H1 (cell line): Measurements from ENCODE around the gene RASD1. TPM values are rescaled to one million over a fixed set of nuclear protein-coding genes. Genes with fewer than 3 reads are reported as not detected.

Experiments
- CTCF ChIA-PET: fragments of 300-600 bp; sonication (Branson Sonifier 250); formaldehyde crosslinking; loops from one replicate; lab custom pipeline; 2021; ENCODE audit not compliant: partially characterized antibody; lab: Charles Lee
- POLR2A ChIA-PET: fragments of 300-600 bp; sonication (Branson Sonifier 250); formaldehyde crosslinking; loops from one replicate; lab custom pipeline; 2021; ENCODE audit warnings: inconsistent platforms; ENCODE audit not compliant: partially characterized antibody; lab: Charles Lee
- DNase-seq, 2 experiments: peaks; one replicate each; pipeline versions ENCODE4 v3.0.0 to v3.0.0-alpha.2; 2010 to 2022; ENCODE audit warnings: low spot score in 2 of 2, low read depth in 1 of 2, mixed read lengths in 1 of 2
- FAIRE-seq: peaks from 2 replicates; lab custom pipeline; 2011; peaks lifted over from hg19 to GRCh38; lab: Jason Lieb, UNC
- H2AFZ ChIP-seq: 2 replicates; pipeline ENCODE4 v1.8.1; 2012; ENCODE audit warnings: low read length, inconsistent platforms
- H2AK5ac ChIP-seq: 2 replicates; pipeline ENCODE4 v1.6.1; 2013; ENCODE audit warnings: low read depth, low read length
- H2BK120ac ChIP-seq: replicated peaks from 2 replicates; pipeline ENCODE3; 2013; ENCODE audit warnings: low read depth, low read length, inconsistent platforms
- H2BK12ac ChIP-seq: 2 replicates; pipeline ENCODE4 v1.6.1; 2013; ENCODE audit warnings: low read depth, low read length
- H2BK15ac ChIP-seq: 2 replicates; pipeline ENCODE4 v1.6.1; 2013; ENCODE audit warnings: low read length
- H2BK20ac ChIP-seq: 2 replicates; pipeline ENCODE4 v1.6.1; 2013; ENCODE audit warnings: low read length
- H2BK5ac ChIP-seq: 2 replicates; pipeline ENCODE4 v1.6.1; 2013; ENCODE audit warnings: low read depth, low read length
- H3K14ac ChIP-seq: 2 replicates; pipeline ENCODE4 v1.6.1; 2013; ENCODE audit warnings: inconsistent platforms; ENCODE audit not compliant: insufficient read length
- H3K18ac ChIP-seq: 2 replicates; pipeline ENCODE4 v1.6.1; 2013; ENCODE audit warnings: low read length; ENCODE audit errors: extremely low read depth
- H3K23ac ChIP-seq: 2 replicates; pipeline ENCODE4 v1.6.1; 2013; ENCODE audit warnings: inconsistent platforms; ENCODE audit not compliant: insufficient read length
- H3K23me2 ChIP-seq: 2 replicates; pipeline ENCODE4 v1.6.1; 2013; ENCODE audit warnings: low read depth, low read length
- H3K27ac ChIP-seq: 2 replicates; pipeline ENCODE4 v1.6.1; 2011; ENCODE audit warnings: low read depth, low read length, inconsistent platforms
- H3K27me3 ChIP-seq, 4 experiments: replicated peaks in 1 of 4; 1 replicate in 1 of 4; 2 replicates in 3 of 4; pipeline versions ENCODE4 v1.6.1 to v1.8.1; 2011 to 2013; ENCODE audit warnings: low read length in 3 of 4, mild to moderate bottlenecking in 3 of 4, inconsistent platforms in 2 of 4, mixed read lengths in 2 of 4, moderate library complexity in 1 of 4; ENCODE audit not compliant: control insufficient read depth in 3 of 4, insufficient read depth in 3 of 4; ENCODE audit errors: extremely low read depth in 1 of 4
- H3K36me3 ChIP-seq, 4 experiments: 2 replicates each; pipeline versions ENCODE4 v1.6.1 to v1.8.1; 2011 to 2013; ENCODE audit warnings: mild to moderate bottlenecking in 4 of 4, low read length in 3 of 4, moderate library complexity in 2 of 4, control low read depth in 1 of 4, inconsistent platforms in 1 of 4; ENCODE audit not compliant: insufficient read depth in 4 of 4, control insufficient read depth in 2 of 4
- H3K4ac ChIP-seq: replicated peaks from 2 replicates; pipeline ENCODE3; 2013; ENCODE audit warnings: low read length, low read depth, mixed read lengths, inconsistent platforms; ENCODE audit not compliant: insufficient read length
- H3K4me1 ChIP-seq, 4 experiments: replicated peaks in 1 of 4; 1 replicate in 1 of 4; 2 replicates in 3 of 4; pipeline versions ENCODE4 v1.6.1 to v1.8.1; 2011 to 2013; ENCODE audit warnings: low read length in 3 of 4, inconsistent platforms in 2 of 4, mixed read lengths in 1 of 4; ENCODE audit not compliant: insufficient read depth in 4 of 4, control insufficient read depth in 3 of 4
- H3K4me2 ChIP-seq, 2 experiments: 2 replicates each; pipeline versions ENCODE4 v1.6.1 to v1.8.1; 2011 to 2013; ENCODE audit warnings: low read depth in 2 of 2, low read length in 2 of 2, control low read depth in 1 of 2, inconsistent platforms in 1 of 2, mild to moderate bottlenecking in 1 of 2; ENCODE audit not compliant: insufficient read depth in 1 of 2
- H3K4me3 ChIP-seq, 4 experiments: fragments of 200-600, 300-600 bp in 1 of 4; sonication (generic), shearing (Covaris generic), sonication (Bioruptor Twin) in 1 of 4; 2 replicates each; pipeline versions ENCODE4 v1.5.1 to v1.8.1; 2011 to 2016; ENCODE audit warnings: low read length in 4 of 4, low read depth in 3 of 4, control low read depth in 2 of 4, inconsistent platforms in 2 of 4, mild to moderate bottlenecking in 2 of 4, mixed read lengths in 1 of 4, moderate library complexity in 1 of 4; ENCODE audit not compliant: insufficient read depth in 2 of 4; ENCODE audit errors: extremely low read depth in 1 of 4
- H3K56ac ChIP-seq: replicated peaks from 2 replicates; pipeline ENCODE3; 2013; ENCODE audit warnings: low read depth, mild to moderate bottlenecking, mixed read lengths, low read length, inconsistent platforms; ENCODE audit not compliant: insufficient read length
- H3K79me1 ChIP-seq: 2 replicates; pipeline ENCODE4 v1.6.1; 2013; ENCODE audit warnings: low read depth, low read length, control low read depth
- H3K79me2 ChIP-seq, 2 experiments: 2 replicates each; pipeline versions ENCODE4 v1.6.1 to v1.8.1; 2012 to 2013; ENCODE audit warnings: low read length in 2 of 2, mild to moderate bottlenecking in 2 of 2, inconsistent platforms in 1 of 2; ENCODE audit not compliant: insufficient read depth in 2 of 2, control insufficient read depth in 1 of 2
- H3K9ac ChIP-seq, 4 experiments: replicated peaks in 1 of 4; 1 replicate in 1 of 4; 2 replicates in 3 of 4; pipeline versions ENCODE4 v1.6.1 to v1.8.1; 2011 to 2013; ENCODE audit warnings: low read depth in 3 of 4, low read length in 3 of 4, control low read depth in 2 of 4, mild to moderate bottlenecking in 2 of 4, moderate library complexity in 2 of 4, inconsistent platforms in 1 of 4; ENCODE audit errors: extremely low read depth in 1 of 4
- H3K9me3 ChIP-seq, 2 experiments: 2 replicates each; pipeline versions ENCODE4 v1.6.1 to v1.8.1; 2012 to 2013; ENCODE audit warnings: mild to moderate bottlenecking in 2 of 2, moderate library complexity in 2 of 2, control low read depth in 1 of 2, inconsistent platforms in 1 of 2, low read depth in 1 of 2, low read length in 1 of 2, mixed read lengths in 1 of 2; ENCODE audit not compliant: insufficient read depth in 2 of 2
- H4K20me1 ChIP-seq, 2 experiments: replicated peaks in 1 of 2; 2 replicates each; pipeline versions ENCODE3 to v1.8.1; 2011 to 2013; ENCODE audit warnings: inconsistent platforms in 2 of 2, low read length in 2 of 2, mild to moderate bottlenecking in 1 of 2; ENCODE audit not compliant: insufficient read depth in 2 of 2, control insufficient read depth in 1 of 2
- H4K5ac ChIP-seq: 2 replicates; pipeline ENCODE4 v1.6.1; 2013; ENCODE audit warnings: low read length, low read depth, mixed read lengths, inconsistent platforms; ENCODE audit not compliant: insufficient read length
- H4K8ac ChIP-seq: 2 replicates; pipeline ENCODE4 v1.8.0; 2013; ENCODE audit warnings: mild to moderate bottlenecking, moderate library complexity, low read length, inconsistent platforms; ENCODE audit not compliant: insufficient read depth; ENCODE audit errors: extremely low read depth
- H4K91ac ChIP-seq: replicated peaks from 2 replicates; pipeline ENCODE3; 2013; ENCODE audit warnings: low read length, mixed read lengths, inconsistent platforms; ENCODE audit not compliant: insufficient read length
- CBX8 ChIP-seq: fragments of 300-800, 300-1000 bp; sonication (generic); IDR thresholded peaks from 2 replicates; pipeline ENCODE4 v1.7.1; 2016; ENCODE audit warnings: low read depth, low read length, borderline replicate concordance
- E2F6 ChIP-seq: IDR thresholded peaks from 2 replicates; pipeline ENCODE4 v1.6.1; 2012; ENCODE audit warnings: inconsistent platforms
- EGR1 ChIP-seq: IDR thresholded peaks from 2 replicates; pipeline ENCODE4 v1.6.1; 2011; ENCODE audit warnings: low read depth, low read length, borderline replicate concordance
- FOSL1 ChIP-seq: IDR thresholded peaks from 2 replicates; pipeline ENCODE4 v1.6.1; 2011; ENCODE audit warnings: mild to moderate bottlenecking, low read depth, low read length, moderate library complexity; ENCODE audit not compliant: insufficient read depth
- KDM1A ChIP-seq: fragments of 200-600, 300-600 bp; sonication (generic); IDR thresholded peaks from 2 replicates; pipeline ENCODE4 v1.7.1; 2016; ENCODE audit warnings: mild to moderate bottlenecking, low read length, borderline replicate concordance
- RBBP5 ChIP-seq: IDR thresholded peaks from 2 replicates; pipeline ENCODE4 v1.7.1; 2012; ENCODE audit warnings: low read depth, mild to moderate bottlenecking, inconsistent platforms, low read length, moderate library complexity, borderline replicate concordance
- RXRA ChIP-seq: IDR thresholded peaks from 2 replicates; pipeline ENCODE4 v1.6.1; 2011; ENCODE audit warnings: low read depth, mild to moderate bottlenecking, low read length, moderate library complexity; ENCODE audit not compliant: insufficient read depth
- SP1 ChIP-seq: IDR thresholded peaks from 2 replicates; pipeline ENCODE4 v1.6.1; 2011; ENCODE audit warnings: low read depth, low read length
- SP2 ChIP-seq: IDR thresholded peaks from 2 replicates; pipeline ENCODE4 v1.6.1; 2012; ENCODE audit warnings: mild to moderate bottlenecking, low read length, inconsistent platforms
- SP4 ChIP-seq: IDR thresholded peaks from 2 replicates; pipeline ENCODE4 v1.6.1; 2012; ENCODE audit warnings: low read length, inconsistent platforms
- TAF7 ChIP-seq: optimal IDR thresholded peaks from 2 replicates; pipeline ENCODE3; 2011; ENCODE audit warnings: low read depth, mild to moderate bottlenecking, inconsistent platforms, low read length, moderate library complexity, borderline replicate concordance
- WGBS, 2 experiments: shearing (Covaris generic) in 1 of 2; methylation state at CpG; one replicate each; pipeline versions ENCODE4 v1.1.6 to v1.1.7; 2013 to 2015; ENCODE audit warnings: low lambda C conversion rate in 2 of 2, mixed read lengths in 2 of 2, inconsistent platforms in 1 of 2, low coverage in 1 of 2, missing lambda C conversion rate in 1 of 2; ENCODE audit not compliant: insufficient replicate concordance in 2 of 2, insufficient coverage in 1 of 2, insufficient read length in 1 of 2; ENCODE audit errors: extremely low coverage in 1 of 2, missing lambda C conversion rate in 1 of 2; 5-methylcytosine and 5-hydroxymethylcytosine counted together
- polyA plus RNA-seq, 7 experiments: library from polyadenylated mRNA; depleted of rRNA in 3 of 7; stranded (reverse) in 5 of 7; unstranded in 2 of 7; fragments of >200 nt in 5 of 7; fragments of 200-250 nt in 2 of 7; gene quantifications; 1 replicate in 5 of 7; 2 replicates in 1 of 7; 4 replicates in 1 of 7; pipeline versions ENCODE4 v1.2.1 to v1.2.3, GENCODE V29; 2011 to 2013; ENCODE audit warnings: missing spikeins in 2 of 7, mixed read lengths in 2 of 7
- total RNA-seq: library from RNA; stranded (reverse); fragmentation: NEBNext Ultra II Directional; extraction: Animal tissue kit (Norgen Biotek cat#: 25700); gene quantifications from 2 replicates; pipeline ENCODE4 v1.2.1, GENCODE V29; 2021

The RASD1 gene
- total and polyA plus RNA-seq, 2 of the 8 experiments (the other 6 are each of a cell fraction or from before 2014, with no cell fraction given) = 2.3 to 2.6 TPM

- Histone ChIP-seq H3K27ac (no peak overlapping the region), H4K20me1 (no peaks in the 10 kb centered on the region)
- TF ChIP-seq SP2 = no peak
- TF ChIP-seq RBBP5 = no peak
- no peak for TF ChIP-seq RXRA
- no peak for TF ChIP-seq E2F6
- no peak for TF ChIP-seq KDM1A
- TF ChIP-seq TAF7 = no peak
- no peak for TF ChIP-seq EGR1
- no peak for TF ChIP-seq SP1
- TF ChIP-seq FOSL1 = no peak
- TF ChIP-seq CBX8 = no peak
- no peak for TF ChIP-seq SP4
Observed at GRCh38 chr17:17515934-17516930, 20.0 kb upstream of the RASD1 start.

More at GRCh38 chr17:17515934-17516930, 20.0 kb upstream of the RASD1 start:
- ChIA-PET CTCF (interaction anchor here (0.6 to 5.7 kb wide), 6 partner anchors 16 to 126 kb away, joined by 3 to 32 read pairs (median 4); no protein-coding TSS in a partner anchor), POLR2A (no interaction called here)
- Histone ChIP-seq H2BK120ac (no peak overlapping the region), H2BK20ac (no peak overlapping the region), H3K18ac (no peak overlapping the region), H3K56ac (no peak overlapping the region), H3K4ac (no peak overlapping the region), H3K9ac (no peak overlapping the region), H3K79me1 (no peaks in the 10 kb centered on the region), H3K36me3 (no peaks in the 10 kb centered on the region), H3K4me2 (no peak overlapping the region), H3K79me2 (no peaks in the 10 kb centered on the region), H3K14ac (no peak overlapping the region), H2BK5ac (no peak overlapping the region; the same call in 1 of the 2 replicates), H3K27me3 (no peaks in the 10 kb centered on the region), H2BK12ac (peak overlapping the region; percentile 27; the same call in 1 of the 2 replicates), H4K5ac (no peak overlapping the region), H3K23ac (no peak overlapping the region), H3K9me3 (no peaks in the 10 kb centered on the region), H3K4me1 (peaks cover 4 to 24% (median 12%) of the 10 kb centered on the region in 4 experiments), H4K8ac (no peak overlapping the region), H3K23me2 (peaks cover 2% of the 10 kb centered on the region; the same call in 1 of the 2 replicates), H2AFZ (no peak overlapping the region), H4K91ac (peak overlapping the region; percentile 46), H2BK15ac (peak overlapping the region; percentile 99; the same call in 1 of the 2 replicates), H2AK5ac (peak overlapping the region; percentile 90; the same call in 1 of the 2 replicates), H3K4me3 (no peak overlapping the region)
- FAIRE-seq (no peak), DNase-seq (no peak)
- 91% methylated on average over 21 of the region's 21 CpGs; no CpG with 5 or more reads in 1 of the 2 experiments for WGBS, 2 experiments
